AG10803 (cell line): Measurements from ENCODE around the gene EHD4.

ENCODE experiments used
- DNase-seq: peaks from one replicate; pipeline ENCODE4 v3.0.0; 2010; ENCODE audit warnings: low read depth
- H3K4me3 ChIP-seq: 2 replicates; pipeline ENCODE4 v1.5.1; 2011; ENCODE audit warnings: mild to moderate bottlenecking, low read length, control low read depth
- CTCF ChIP-seq: conservative IDR thresholded peaks from 2 replicates; pipeline ENCODE4 v1.5.1; 2011; ENCODE audit warnings: mild to moderate bottlenecking, low read length, control low read depth, inconsistent platforms

EHD4 gene

GRCh38 chr15:41966920-41967465 lies 5.4 kb downstream of the EHD4 start:
- H3K4me3 ChIP-seq = no peak overlapping the region
- no peak for TF ChIP-seq CTCF
- no peak for DNase-seq

GRCh38 chr15:41966414-41966812 lies 5.9 kb downstream of the EHD4 start:
- no peak for TF ChIP-seq CTCF
- H3K4me3 ChIP-seq = no peak overlapping the region
- no peak for DNase-seq

DNA sequence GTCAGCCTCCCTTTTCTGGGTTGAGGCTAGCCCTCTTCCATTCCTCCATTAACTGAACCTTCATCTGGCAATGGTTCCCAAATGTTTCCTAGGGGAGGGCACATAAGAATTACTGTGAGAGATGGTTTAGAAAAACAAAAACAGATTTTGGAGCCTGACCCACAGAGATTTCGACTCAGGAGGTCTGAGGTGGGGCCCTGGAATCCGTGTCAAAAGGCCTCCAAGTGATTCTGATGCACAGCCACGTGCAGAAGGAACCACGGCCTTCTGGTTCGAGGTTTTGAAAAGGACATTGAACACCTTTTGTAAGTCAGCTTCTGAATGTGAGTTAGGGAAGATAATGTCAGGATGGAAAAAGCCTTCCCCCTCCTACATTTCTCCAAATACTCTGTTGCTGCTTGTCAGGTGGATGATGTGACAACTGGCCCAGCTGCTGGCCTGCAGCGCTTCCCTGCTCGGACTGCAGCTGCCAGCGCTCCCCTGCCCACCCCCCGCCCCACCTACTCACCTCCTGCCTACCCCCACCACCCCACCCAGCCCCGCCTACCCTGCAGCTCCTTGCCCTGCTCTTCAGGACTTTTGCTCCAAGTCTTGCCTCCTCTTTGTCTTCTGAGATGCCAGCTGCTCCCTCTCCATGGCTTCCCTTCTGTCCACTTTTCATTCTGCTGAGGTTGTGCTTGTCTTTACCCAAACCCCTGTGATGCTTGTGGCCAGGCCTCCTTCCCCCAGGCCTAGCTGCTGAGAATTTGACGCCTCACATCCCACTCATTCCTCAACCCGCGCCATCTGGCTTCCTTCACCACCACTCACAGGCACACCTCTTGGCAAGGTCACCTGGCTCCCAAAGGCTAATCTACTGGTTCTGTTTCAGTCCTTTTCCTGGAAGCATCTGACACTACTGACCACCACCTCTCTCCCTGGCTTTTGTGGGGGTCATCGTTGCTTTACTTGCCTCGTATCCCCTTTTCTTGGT lies 6.6 kb downstream of the EHD4 start:
- no peak for DNase-seq
- no peak for TF ChIP-seq CTCF
- H3K4me3 ChIP-seq = no peak overlapping the region

DNA sequence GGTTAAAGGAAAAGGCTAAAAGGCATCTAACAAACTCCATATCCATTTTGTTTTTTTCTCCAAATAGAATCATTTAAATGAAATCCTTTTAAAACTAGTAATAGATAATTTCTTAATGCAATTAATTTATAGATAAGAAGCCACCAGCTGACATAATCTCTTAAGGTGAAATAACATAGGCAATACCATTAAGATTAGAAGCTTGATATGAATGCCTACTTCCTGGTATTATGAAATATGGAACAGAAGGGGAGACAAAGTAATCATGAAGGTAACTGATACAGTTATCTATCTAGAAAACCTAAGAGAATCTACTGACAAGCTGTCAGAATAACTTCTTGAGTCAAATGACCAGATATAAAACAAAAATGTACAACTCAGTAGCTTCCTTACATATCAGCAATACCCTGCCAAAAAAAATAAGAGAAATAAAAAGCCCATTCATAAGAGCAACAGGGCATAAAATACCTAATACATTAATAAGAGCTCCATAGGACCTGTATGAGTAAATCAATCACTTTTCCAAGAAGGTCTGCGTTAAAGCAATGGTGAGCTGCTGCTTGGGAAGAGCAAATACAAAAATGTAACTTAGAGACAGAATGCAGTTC lies 10.7 kb downstream of the EHD4 start:
- no peak overlapping the region for H3K4me3 ChIP-seq
- no peak for DNase-seq
- TF ChIP-seq CTCF = no peak

- H3K4me3 ChIP-seq = no peak overlapping the region
- no peak for DNase-seq
- no peak for TF ChIP-seq CTCF
Observed at GRCh38 chr15:41961001-41961518, 11.3 kb downstream of the EHD4 start.

- H3K4me3 ChIP-seq = no peak overlapping the region
- TF ChIP-seq CTCF = no peak
- no peak for DNase-seq
Observed at GRCh38 chr15:41958002-41958420, 14.3 kb downstream of the EHD4 start.
